Measurements from ENCODE around the gene OPCML. TPM values are rescaled to one million over a fixed set of nuclear protein-coding genes. Genes with fewer than 3 reads are reported as not detected.

The OPCML gene
- total and polyA plus RNA-seq, 7 donors, result 0.01 to 0.80 (median 0.07) TPM; not detected in 4

GRCh38 chr11:132865623-132866022 is 666.7 kb downstream of the OPCML start:
- Histone ChIP-seq H3K27me3 (ENCODE audit: insufficient read depth in 3 of 3, low read length in 2 of 3) (no peaks in the 10 kb centered on the region), H3K27ac (no peak overlapping the region), H3K4me1 (no peaks in the 10 kb centered on the region), H3K36me3 (ENCODE audit: insufficient read depth in 1 of 2, low read depth in 1 of 2) (no peaks in the 10 kb centered on the region), H3K9me3 (no peaks in the 10 kb centered on the region), H3K4me3 (no peak overlapping the region)
- 65 to 74% (median 72%) methylated on average over 5 of the region's 5 CpGs for WGBS, 3 donors
- ATAC-seq (no peak), DNase-seq (no peak)
- no peak for TF ChIP-seq CTCF (IDR thresholded peaks at IDR 0.05)
- intact Hi-C loops (cut with DNase I), result no loop called here

GRCh38 chr11:132864811-132865576 is 667.3 kb downstream of the OPCML start:
- ATAC-seq, result no peak
- Histone ChIP-seq H3K27ac (no peak overlapping the region), H3K36me3 (ENCODE audit: insufficient read depth in 1 of 2, low read depth in 1 of 2) (no peaks in the 10 kb centered on the region), H3K27me3 (ENCODE audit: insufficient read depth in 3 of 3, low read length in 2 of 3) (no peaks in the 10 kb centered on the region), H3K9me3 (no peaks in the 10 kb centered on the region), H3K4me3 (no peak overlapping the region), H3K4me1 (no peaks in the 10 kb centered on the region)
- no peak for TF ChIP-seq CTCF (IDR thresholded peaks at IDR 0.05)
- no peak for DNase-seq
- intact Hi-C loops (cut with DNase I), result no loop called here
- WGBS, 3 donors, result 89 to 90% (median 89%) methylated on average over 17 of the region's 17 CpGs

- intact Hi-C loops (cut with DNase I), result no loop called here
- no peaks in the 10 kb centered on the region for H3K9me3 ChIP-seq
- no peak overlapping the region for H3K27ac ChIP-seq
- ATAC-seq (no peak), DNase-seq (no peak)
- H3K27me3 ChIP-seq (ENCODE audit: insufficient read depth in 3 of 3, low read length in 2 of 3), result no peaks in the 10 kb centered on the region
- 77 to 87% (median 84%) methylated on average over 5 of the region's 5 CpGs for WGBS, 3 donors
- no peak overlapping the region for H3K4me3 ChIP-seq
- H3K36me3 ChIP-seq (ENCODE audit: insufficient read depth in 1 of 2, low read depth in 1 of 2), result no peaks in the 10 kb centered on the region
- H3K4me1 ChIP-seq, result no peaks in the 10 kb centered on the region
- TF ChIP-seq CTCF (IDR thresholded peaks at IDR 0.05), result no peak
These were observed 669.4 kb downstream of the OPCML start for GRCh38 chr11:132862933-132863332.

- 87 to 93% (median 90%) methylated on average over 5 of the region's 5 CpGs for WGBS, 3 donors
- H3K36me3 ChIP-seq (ENCODE audit: insufficient read depth in 1 of 2, low read depth in 1 of 2), result no peaks in the 10 kb centered on the region
- no peaks in the 10 kb centered on the region for H3K27me3 ChIP-seq (ENCODE audit: insufficient read depth in 3 of 3, low read length in 2 of 3)
- ATAC-seq (no peak), DNase-seq (no peak)
- H3K9me3 ChIP-seq, result no peaks in the 10 kb centered on the region
- H3K27ac ChIP-seq, result no peak overlapping the region
- intact Hi-C loops (cut with DNase I), result no loop called here
- no peak for TF ChIP-seq CTCF (IDR thresholded peaks at IDR 0.05)
- H3K4me1 ChIP-seq, result no peaks in the 10 kb centered on the region
- H3K4me3 ChIP-seq, result no peak overlapping the region
These were observed 670.2 kb downstream of the OPCML start for GRCh38 chr11:132862137-132862536.

GRCh38 chr11:132859306-132859705 is 673.0 kb downstream of the OPCML start:
- WGBS, 3 donors, result 50 to 60% (median 50%) methylated on average over 6 of the region's 6 CpGs
- intact Hi-C loops (cut with DNase I), result no loop called here
- Histone ChIP-seq H3K27me3 (ENCODE audit: insufficient read depth in 3 of 3, low read length in 2 of 3) (no peaks in the 10 kb centered on the region), H3K4me1 (no peaks in the 10 kb centered on the region), H3K27ac (no peak overlapping the region), H3K9me3 (no peaks in the 10 kb centered on the region), H3K36me3 (ENCODE audit: insufficient read depth in 1 of 2, low read depth in 1 of 2) (no peaks in the 10 kb centered on the region), H3K4me3 (no peak overlapping the region)
- ATAC-seq, result no peak
- no peak for DNase-seq
- TF ChIP-seq CTCF (IDR thresholded peaks at IDR 0.05), result no peak

Measured in psoas muscle (tissue), 8 donors.